Measurements from ENCODE around the gene LRP6. TPM values are rescaled to one million over a fixed set of nuclear protein-coding genes. Genes with fewer than 3 reads are reported as not detected.

LRP6 gene
- total and polyA plus RNA-seq, 4 donors, result 9.4 to 125 (median 26.8) TPM

GRCh38 chr12:12278899-12279298 is 12.1 kb upstream of the LRP6 start:
- no peak for DNase-seq
- 80 to 93% methylated on average over 4 of the region's 4 CpGs for WGBS, 2 donors
- Histone ChIP-seq H3K36me3 (ENCODE audit: control insufficient read depth in 4 of 4, insufficient read depth in 4 of 4, low read length in 4 of 4) (no peaks in the 10 kb centered on the region), H3K4me1 (ENCODE audit: control insufficient read depth in 5 of 5, insufficient read depth in 5 of 5, low read length in 5 of 5) (peaks cover 0 to 5% (median 0%) of the 10 kb centered on the region in 5 donors), H3K9ac (ENCODE audit: insufficient read depth in 1 of 2, low read length in 2 of 2) (no peak overlapping the region), H3K4me3 (no peak overlapping the region), H3K27me3 (ENCODE audit: control insufficient read depth in 3 of 3, insufficient read depth in 3 of 3, low read length in 2 of 3) (no peaks in the 10 kb centered on the region), H3K9me3 (ENCODE audit: control insufficient read depth in 4 of 4, insufficient read depth in 3 of 4, low read length in 3 of 4) (peaks cover 0 to 4% (median 2%) of the 10 kb centered on the region in 4 donors), H3K27ac (ENCODE audit: low read depth in 1 of 2, low read length in 1 of 2) (no peak overlapping the region)
- TF ChIP-seq, protein P1, sequence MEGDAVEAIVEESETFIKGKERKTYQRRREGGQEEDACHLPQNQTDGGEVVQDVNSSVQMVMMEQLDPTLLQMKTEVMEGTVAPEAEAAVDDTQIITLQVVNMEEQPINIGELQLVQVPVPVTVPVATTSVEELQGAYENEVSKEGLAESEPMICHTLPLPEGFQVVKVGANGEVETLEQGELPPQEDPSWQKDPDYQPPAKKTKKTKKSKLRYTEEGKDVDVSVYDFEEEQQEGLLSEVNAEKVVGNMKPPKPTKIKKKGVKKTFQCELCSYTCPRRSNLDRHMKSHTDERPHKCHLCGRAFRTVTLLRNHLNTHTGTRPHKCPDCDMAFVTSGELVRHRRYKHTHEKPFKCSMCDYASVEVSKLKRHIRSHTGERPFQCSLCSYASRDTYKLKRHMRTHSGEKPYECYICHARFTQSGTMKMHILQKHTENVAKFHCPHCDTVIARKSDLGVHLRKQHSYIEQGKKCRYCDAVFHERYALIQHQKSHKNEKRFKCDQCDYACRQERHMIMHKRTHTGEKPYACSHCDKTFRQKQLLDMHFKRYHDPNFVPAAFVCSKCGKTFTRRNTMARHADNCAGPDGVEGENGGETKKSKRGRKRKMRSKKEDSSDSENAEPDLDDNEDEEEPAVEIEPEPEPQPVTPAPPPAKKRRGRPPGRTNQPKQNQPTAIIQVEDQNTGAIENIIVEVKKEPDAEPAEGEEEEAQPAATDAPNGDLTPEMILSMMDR (IDR thresholded peaks at IDR 0.05; ENCODE audit: control extremely low read depth, extremely low read depth), result no peak
- ATAC-seq (ENCODE audit: insufficient read depth, low FRiP score), result no peak

DNA sequence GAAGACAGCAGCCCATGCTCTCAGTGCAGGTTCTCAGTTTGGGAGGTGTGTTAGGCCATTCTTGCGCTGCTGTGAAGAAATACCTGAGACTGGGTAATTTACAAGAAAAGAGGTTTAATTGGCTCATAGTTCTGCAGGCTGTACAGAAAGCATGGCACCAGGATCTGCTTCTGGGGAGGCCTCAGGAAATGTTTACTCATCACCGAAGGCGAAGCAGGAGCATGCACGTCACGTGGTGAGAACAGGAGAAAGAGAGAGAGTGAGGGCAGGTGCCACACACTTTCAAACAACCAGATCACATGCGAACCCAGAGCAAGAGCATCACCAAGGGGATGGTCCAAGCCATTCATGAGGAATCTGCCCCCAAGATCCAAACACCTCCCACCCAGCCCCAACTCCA is 9.0 kb upstream of the LRP6 start:
- Histone ChIP-seq H3K36me3 (ENCODE audit: control insufficient read depth in 4 of 4, insufficient read depth in 4 of 4, low read length in 4 of 4) (no peaks in the 10 kb centered on the region), H3K4me3 (no peak overlapping the region), H3K9me3 (ENCODE audit: control insufficient read depth in 4 of 4, insufficient read depth in 3 of 4, low read length in 3 of 4) (peaks cover 0 to 4% (median 2%) of the 10 kb centered on the region in 4 donors), H3K9ac (ENCODE audit: insufficient read depth in 1 of 2, low read length in 2 of 2) (no peak overlapping the region), H3K27me3 (ENCODE audit: control insufficient read depth in 3 of 3, insufficient read depth in 3 of 3, low read length in 2 of 3) (no peaks in the 10 kb centered on the region), H3K4me1 (ENCODE audit: control insufficient read depth in 5 of 5, insufficient read depth in 5 of 5, low read length in 5 of 5) (peaks cover 0 to 3% (median 0%) of the 10 kb centered on the region in 5 donors), H3K27ac (ENCODE audit: low read depth in 1 of 2, low read length in 1 of 2) (no peak overlapping the region)
- no peak for DNase-seq
- TF ChIP-seq, protein P1 (IDR thresholded peaks at IDR 0.05; ENCODE audit: control extremely low read depth, extremely low read depth), result no peak
- 90 to 94% methylated on average over 6 of the region's 6 CpGs for WGBS, 2 donors
- no peak for ATAC-seq (ENCODE audit: insufficient read depth, low FRiP score)

GRCh38 chr12:12273291-12273957 is 6.6 kb upstream of the LRP6 start:
- TF ChIP-seq, protein P1 (IDR thresholded peaks at IDR 0.05; ENCODE audit: control extremely low read depth, extremely low read depth), result no peak
- ATAC-seq (ENCODE audit: insufficient read depth, low FRiP score) (no peak), DNase-seq (no peak)
- Histone ChIP-seq H3K36me3 (ENCODE audit: control insufficient read depth in 4 of 4, insufficient read depth in 4 of 4, low read length in 4 of 4) (no peaks in the 10 kb centered on the region), H3K4me1 (ENCODE audit: control insufficient read depth in 5 of 5, insufficient read depth in 5 of 5, low read length in 5 of 5) (peaks cover 0 to 3% (median 0%) of the 10 kb centered on the region in 5 donors), H3K4me3 (no peak overlapping the region), H3K9ac (ENCODE audit: insufficient read depth in 1 of 2, low read length in 2 of 2) (no peak overlapping the region), H3K27ac (ENCODE audit: low read depth in 1 of 2, low read length in 1 of 2) (peak overlapping the region in 1 of 2 donors; percentile 56), H3K9me3 (ENCODE audit: control insufficient read depth in 4 of 4, insufficient read depth in 3 of 4, low read length in 3 of 4) (peaks cover 0 to 4% (median 2%) of the 10 kb centered on the region in 4 donors), H3K27me3 (ENCODE audit: control insufficient read depth in 3 of 3, insufficient read depth in 3 of 3, low read length in 2 of 3) (no peaks in the 10 kb centered on the region)
- WGBS, 2 donors, result 86 to 92% methylated on average over 4 of the region's 4 CpGs

Data from lung (tissue), 12 donors.